GM23248 (cell line): ENCODE measurements around the gene ELK3. TPM values are rescaled to one million over a fixed set of nuclear protein-coding genes. Genes with fewer than 3 reads are reported as not detected.

Experiments used
- DNase-seq: peaks from one replicate; pipeline ENCODE4 v3.0.0-alpha.2; 2015
- H2AFZ ChIP-seq: fragments of 200-600 bp; sonication (generic); 2 replicates; pipeline ENCODE4 v1.6.1; 2016; ENCODE audit warnings: antibody characterized with exemption
- H3F3A ChIP-seq: fragments of 200-600 bp; sonication (generic); 2 replicates; pipeline ENCODE4 v1.6.1; 2016; ENCODE audit warnings: mild to moderate bottlenecking, antibody characterized with exemption, mixed run types; ENCODE audit not compliant: insufficient read depth
- H3K27ac ChIP-seq: fragments of 200-600 bp; sonication (generic); 2 replicates; pipeline ENCODE4 v1.5.1; 2016; ENCODE audit warnings: mild to moderate bottlenecking
- H3K27me3 ChIP-seq: fragments of 200-600 bp; sonication (generic); replicated peaks from 2 replicates; pipeline ENCODE4 v1.6.1; 2016; ENCODE audit warnings: mild to moderate bottlenecking; ENCODE audit not compliant: insufficient read depth
- H3K36me3 ChIP-seq: fragments of 200-600 bp; sonication (generic); 2 replicates; pipeline ENCODE4 v1.6.1; 2016; ENCODE audit warnings: low read depth, mild to moderate bottlenecking
- H3K4me1 ChIP-seq: fragments of 200-600 bp; sonication (generic); 2 replicates; pipeline ENCODE4 v1.6.1; 2016; ENCODE audit warnings: mild to moderate bottlenecking; ENCODE audit not compliant: insufficient read depth
- H3K4me2 ChIP-seq: fragments of 200-600 bp; sonication (generic); one replicate; pipeline ENCODE4 v1.6.1; 2016; ENCODE audit warnings: mild to moderate bottlenecking; ENCODE audit not compliant: unreplicated experiment
- H3K4me3 ChIP-seq: fragments of 200-600 bp; sonication (generic); 2 replicates; pipeline ENCODE4 v1.5.1; 2016; ENCODE audit warnings: mild to moderate bottlenecking
- H3K79me2 ChIP-seq: fragments of 200-600 bp; sonication (generic); 2 replicates; pipeline ENCODE4 v1.6.1; 2016; ENCODE audit warnings: mild to moderate bottlenecking; ENCODE audit not compliant: insufficient read depth
- H3K9ac ChIP-seq: fragments of 200-600 bp; sonication (generic); 2 replicates; pipeline ENCODE4 v1.6.1; 2016; ENCODE audit warnings: mild to moderate bottlenecking
- H3K9me2 ChIP-seq: fragments of 200-600 bp; sonication (generic); 2 replicates; pipeline ENCODE4 v1.6.1; 2016; ENCODE audit warnings: mixed run types, mild to moderate bottlenecking, moderate library complexity; ENCODE audit not compliant: insufficient read depth
- H3K9me3 ChIP-seq: fragments of 200-600 bp; sonication (generic); one replicate; pipeline ENCODE4 v1.6.1; 2017; ENCODE audit warnings: low read depth
- H4K20me1 ChIP-seq: fragments of 200-600 bp; sonication (generic); 2 replicates; pipeline ENCODE4 v1.6.0; 2016; ENCODE audit not compliant: insufficient read depth
- EZH2 ChIP-seq: fragments of 200-600 bp; sonication (generic); IDR thresholded peaks from 2 replicates; pipeline ENCODE4 v1.6.1; 2018; ENCODE audit warnings: antibody characterized with exemption, mild to moderate bottlenecking; ENCODE audit not compliant: insufficient read depth, poor library complexity, severe bottlenecking
- EZH2phosphoT487 ChIP-seq: fragments of 200-600 bp; sonication (generic); IDR thresholded peaks from 2 replicates; pipeline ENCODE4 v1.6.1; 2018; ENCODE audit warnings: antibody characterized with exemption, moderate library complexity, mild to moderate bottlenecking, low read depth; ENCODE audit not compliant: insufficient read depth
- WGBS, 2 experiments: methylation state at CpG; one replicate each; pipeline ENCODE4 v1.1.6; 2015 to 2017; ENCODE audit warnings: low lambda C conversion rate in 2 of 2, low coverage in 1 of 2; ENCODE audit errors: missing lambda C conversion rate in 2 of 2; 5-methylcytosine and 5-hydroxymethylcytosine counted together
- in situ Hi-C: fragments of 300-500 bp; cut with MboI; formaldehyde crosslinking; loops from 2 replicates; pipeline ENCODE4 v1.15.0; 2020
- polyA plus RNA-seq: library from polyadenylated mRNA; unstranded; fragments of >200 nt; fragmentation: Nextera tagmentation; extraction: Ambion mirVana; gene quantifications from 2 replicates; pipeline ENCODE4 v1.2.1, GENCODE V29; 2016
- total RNA-seq: library from RNA; depleted of rRNA; stranded (reverse); fragments of >200 nt; shearing (Covaris generic); gene quantifications from 2 replicates; pipeline ENCODE4 v1.2.3, GENCODE V29; 2014

ELK3 gene
- total and polyA plus RNA-seq, 2 experiments from 2014 or later, result 31.9 to 51.9 TPM

GRCh38 chr12:96170762-96171161 is 23.4 kb upstream of the ELK3 start:
- H3F3A ChIP-seq, result no peaks in the 10 kb centered on the region
- no peak for DNase-seq
- H3K9ac ChIP-seq, result no peak overlapping the region
- no peaks in the 10 kb centered on the region for H3K9me2 ChIP-seq
- H3K79me2 ChIP-seq, result no peaks in the 10 kb centered on the region
- in situ Hi-C loops, result no loop called here
- H3K27me3 ChIP-seq, result no peaks in the 10 kb centered on the region
- H4K20me1 ChIP-seq, result no peaks in the 10 kb centered on the region
- H2AFZ ChIP-seq, result no peak overlapping the region
- H3K4me2 ChIP-seq, result no peak overlapping the region
- no peaks in the 10 kb centered on the region for H3K4me1 ChIP-seq
- no peaks in the 10 kb centered on the region for H3K36me3 ChIP-seq
- no peak overlapping the region for H3K4me3 ChIP-seq
- WGBS, 2 experiments, result 60 to 71% methylated on average over 5 of the region's 5 CpGs
- H3K9me3 ChIP-seq, result no peaks in the 10 kb centered on the region
- H3K27ac ChIP-seq, result no peak overlapping the region
- no peak for TF ChIP-seq EZH2
- TF ChIP-seq EZH2phosphoT487, result no peak

GRCh38 chr12:96171905-96172304 is 22.3 kb upstream of the ELK3 start:
- Histone ChIP-seq H3K79me2 (no peaks in the 10 kb centered on the region), H3K9me3 (no peaks in the 10 kb centered on the region), H3K4me2 (no peak overlapping the region), H3K4me3 (no peak overlapping the region), H3K9me2 (no peaks in the 10 kb centered on the region), H2AFZ (no peak overlapping the region), H3K36me3 (no peaks in the 10 kb centered on the region), H3K4me1 (no peaks in the 10 kb centered on the region), H3K27me3 (no peaks in the 10 kb centered on the region), H3K27ac (no peak overlapping the region), H3K9ac (no peak overlapping the region), H4K20me1 (no peaks in the 10 kb centered on the region), H3F3A (peaks cover 8% of the 10 kb centered on the region)
- DNase-seq, result no peak
- TF ChIP-seq EZH2 (no peak), EZH2phosphoT487 (no peak)
- 89 to 100% methylated on average over 3 of the region's 3 CpGs for WGBS, 2 experiments
- in situ Hi-C loops, result no loop called here

- Histone ChIP-seq H3K27me3 (no peaks in the 10 kb centered on the region), H3K4me2 (no peak overlapping the region), H3K4me1 (0 out of 2 replicates have a peak, but pooled peaks cover 3% of the 10 kb centered on the region), H3K9ac (no peak overlapping the region), H3K79me2 (no peaks in the 10 kb centered on the region), H3K9me2 (no peaks in the 10 kb centered on the region), H3K9me3 (no peaks in the 10 kb centered on the region), H3K36me3 (no peaks in the 10 kb centered on the region), H3K4me3 (no peak overlapping the region), H4K20me1 (no peaks in the 10 kb centered on the region), H3F3A (peaks cover 15% of the 10 kb centered on the region), H3K27ac (no peak overlapping the region), H2AFZ (no peak overlapping the region)
- DNase-seq, result no peak
- in situ Hi-C loops, result no loop called here
- no peak for TF ChIP-seq EZH2
- 74 to 79% methylated on average over 4 of the region's 4 CpGs for WGBS, 2 experiments
Observed at GRCh38 chr12:96172981-96173380, 21.2 kb upstream of the ELK3 start.

- H3K9ac ChIP-seq, result no peak overlapping the region
- no peaks in the 10 kb centered on the region for H3K9me2 ChIP-seq
- H3K4me3 ChIP-seq, result no peak overlapping the region
- no peak for TF ChIP-seq EZH2phosphoT487
- H4K20me1 ChIP-seq, result no peaks in the 10 kb centered on the region
- in situ Hi-C loops, result no loop called here
- WGBS, 2 experiments, result 14 to 60% methylated on average over 1 of the region's 1 CpG
- H3K36me3 ChIP-seq, result no peaks in the 10 kb centered on the region
- no peaks in the 10 kb centered on the region for H3K27me3 ChIP-seq
- DNase-seq, result no peak
- peak overlapping the region; percentile 48 for H3K27ac ChIP-seq
- no peaks in the 10 kb centered on the region for H3K79me2 ChIP-seq
- H2AFZ ChIP-seq, result no peak overlapping the region
- H3K4me1 ChIP-seq, result 0 out of 2 replicates have a peak, but pooled peaks cover 3% of the 10 kb centered on the region
- H3F3A ChIP-seq, result peaks cover 15% of the 10 kb centered on the region
- no peak overlapping the region for H3K4me2 ChIP-seq
- no peaks in the 10 kb centered on the region for H3K9me3 ChIP-seq
Observed at GRCh38 chr12:96176575-96176974, 17.6 kb upstream of the ELK3 start.

- H3K9me2 ChIP-seq, result no peaks in the 10 kb centered on the region
- H3K9ac ChIP-seq, result no peak overlapping the region
- H3K27ac ChIP-seq, result peak overlapping the region; percentile 55
- in situ Hi-C loops, result no loop called here
- peak; percentile 91 for DNase-seq
- no peaks in the 10 kb centered on the region for H4K20me1 ChIP-seq
- H3K4me3 ChIP-seq, result no peak overlapping the region
- no peaks in the 10 kb centered on the region for H3K36me3 ChIP-seq
- WGBS, 2 experiments, result 18 to 21% methylated on average over 1 of the region's 1 CpG
- H3K9me3 ChIP-seq, result no peaks in the 10 kb centered on the region
- TF ChIP-seq EZH2, result no peak
- no peak for TF ChIP-seq EZH2phosphoT487
- H3K79me2 ChIP-seq, result no peaks in the 10 kb centered on the region
- H3F3A ChIP-seq, result peaks cover 15% of the 10 kb centered on the region
- H3K27me3 ChIP-seq, result no peaks in the 10 kb centered on the region
- H3K4me2 ChIP-seq, result no peak overlapping the region
- 0 out of 2 replicates have a peak, but pooled peaks cover 3% of the 10 kb centered on the region for H3K4me1 ChIP-seq
- no peak overlapping the region for H2AFZ ChIP-seq
Observed at GRCh38 chr12:96177013-96177412, 17.2 kb upstream of the ELK3 start.
